Activated CD8-positive, alpha-beta T cell treated with anti-CD3 and anti-CD28 coated beads, Interleukin-2, amount 10 ng/mL, durations not matched to agents 7 days and 5 days (primary cell): Measurements from ENCODE around the gene NRF1. TPM values are rescaled to one million over a fixed set of nuclear protein-coding genes. Genes with fewer than 3 reads are reported as not detected.
"Not testable (repeated sequence)": the region's sequence is repeated elsewhere in the genome, so short reads cannot be mapped to it uniquely, and the experiment has no call there.

Experiments used
- ATAC-seq: fragments of 150-1000 bp; cut with Tn5 transposase; one replicate; pipeline ENCODE4 v1.10.0; 2021; ENCODE audit warnings: moderate library complexity
- CTCF ChIA-PET: fragments of 350-600 bp; sonication (Branson Sonifier 250); formaldehyde crosslinking; loops from one replicate; lab custom pipeline; 2021; ENCODE audit warnings: antibody characterized with exemption; lab: Charles Lee
- POLR2A ChIA-PET: fragments of 350-600 bp; sonication (Branson Sonifier 250); formaldehyde crosslinking; loops from one replicate; lab custom pipeline; 2021; ENCODE audit warnings: antibody characterized with exemption; lab: Charles Lee
- DNase-seq: peaks from one replicate; pipeline ENCODE4 v3.0.0-alpha.2; 2020
- H3K27ac Mint-ChIP-seq: one replicate; pipeline ENCODE4 v1.8.0; 2021; ENCODE audit warnings: mild to moderate bottlenecking, mixed read lengths
- H3K27me3 Mint-ChIP-seq: one replicate; pipeline ENCODE4 v1.8.0; 2021; ENCODE audit warnings: low read depth, mixed read lengths
- H3K36me3 Mint-ChIP-seq: one replicate; pipeline ENCODE4 v1.8.0; 2021; ENCODE audit warnings: low read depth, mixed read lengths
- H3K4me1 Mint-ChIP-seq: one replicate; pipeline ENCODE4 v1.8.0; 2021; ENCODE audit warnings: low read depth, mixed read lengths
- H3K4me3 Mint-ChIP-seq: one replicate; pipeline ENCODE4 v1.8.0; 2021; ENCODE audit warnings: mild to moderate bottlenecking, mixed read lengths
- H3K9me3 Mint-ChIP-seq: one replicate; pipeline ENCODE4 v1.8.0; 2022; ENCODE audit warnings: mixed read lengths; ENCODE audit not compliant: insufficient read depth
- total RNA-seq, 2 experiments: library from RNA; stranded (reverse); gene quantifications; one replicate each; pipeline ENCODE4 v1.2.3, GENCODE V29; 2021

Gene NRF1
- total RNA-seq, 2 experiments from 2014 or later: 28.1 to 30.0 TPM

DNA sequence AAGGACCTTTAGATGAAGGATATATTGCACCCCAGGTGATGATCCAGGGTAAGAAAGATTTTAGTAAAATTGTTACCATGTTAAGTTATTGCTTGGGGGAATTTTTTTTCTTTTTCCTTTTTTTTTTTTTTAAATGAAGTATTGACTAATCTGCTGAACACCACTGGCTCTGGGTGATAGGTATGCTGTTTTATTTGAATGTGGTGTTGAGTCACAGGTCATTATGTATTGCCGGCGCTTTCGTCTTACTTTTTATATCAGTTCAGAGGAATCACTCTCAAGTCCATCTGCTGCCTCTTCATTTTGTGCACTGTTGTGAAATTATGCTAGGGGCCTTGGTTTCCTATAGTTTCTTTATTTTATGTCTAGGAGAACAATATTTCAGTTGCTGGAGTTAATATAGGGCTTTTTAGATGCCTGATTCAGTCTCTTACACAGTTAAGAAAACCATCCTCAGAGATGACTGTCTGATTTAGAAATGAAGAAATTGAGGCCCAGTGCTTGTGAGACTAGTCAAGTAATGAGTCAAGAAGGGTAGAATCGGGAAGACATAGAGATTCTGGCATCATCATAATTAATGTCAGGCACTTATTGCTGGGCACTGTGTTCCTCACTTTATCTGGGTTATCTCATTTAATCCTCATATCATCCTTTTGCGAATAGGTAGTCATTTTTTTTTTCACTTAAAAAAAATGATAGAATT is 38.7 kb downstream of the NRF1 start:
- ATAC-seq: no peak
- H3K4me3 Mint-ChIP-seq: no peak overlapping the region

DNA sequence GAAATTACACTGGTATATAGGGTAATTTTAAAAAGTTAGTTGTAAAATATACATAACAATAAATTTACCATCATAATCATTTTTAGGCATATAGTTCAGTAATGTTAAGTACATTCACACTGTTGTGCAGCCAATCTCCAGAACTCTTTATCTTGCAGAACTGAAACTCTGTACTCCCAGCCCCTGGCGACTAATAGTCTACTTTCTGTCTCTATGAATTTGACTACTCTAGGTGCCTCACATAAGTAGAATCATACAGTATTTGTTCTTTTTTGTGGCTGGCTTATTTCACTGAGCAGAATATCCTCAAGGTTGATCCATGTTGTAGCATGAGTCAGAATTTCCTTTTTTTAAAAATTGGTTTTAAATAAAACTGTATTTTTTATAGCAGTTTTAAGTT is 41.4 kb downstream of the NRF1 start:
- POLR2A ChIA-PET: no interaction called here
- no peak for ATAC-seq
- Mint-ChIP-seq H3K9me3 (no peaks in the 10 kb centered on the region), H3K27ac (no peak overlapping the region), H3K4me3 (no peak overlapping the region), H3K4me1 (peaks cover 9% of the 10 kb centered on the region), H3K36me3 (peaks cover 19% of the 10 kb centered on the region), H3K27me3 (no peaks in the 10 kb centered on the region)
- no peak for DNase-seq
- CTCF ChIA-PET: no interaction called here

More for the DNA sequence above, 38.7 kb downstream of the NRF1 start:
- Mint-ChIP-seq H3K27me3 (no peaks in the 10 kb centered on the region), H3K36me3 (peaks cover 11% of the 10 kb centered on the region), H3K27ac (no peak overlapping the region), H3K4me1 (peaks cover 9% of the 10 kb centered on the region), H3K9me3 (no peaks in the 10 kb centered on the region)
- no peak for DNase-seq
- POLR2A ChIA-PET: no interaction called here
- CTCF ChIA-PET: interaction anchor here (0.8 to 1.2 kb wide), 3 partner anchors 12 to 307 kb away, joined by 3 to 4 read pairs (median 3); no protein-coding TSS in a partner anchor

DNA sequence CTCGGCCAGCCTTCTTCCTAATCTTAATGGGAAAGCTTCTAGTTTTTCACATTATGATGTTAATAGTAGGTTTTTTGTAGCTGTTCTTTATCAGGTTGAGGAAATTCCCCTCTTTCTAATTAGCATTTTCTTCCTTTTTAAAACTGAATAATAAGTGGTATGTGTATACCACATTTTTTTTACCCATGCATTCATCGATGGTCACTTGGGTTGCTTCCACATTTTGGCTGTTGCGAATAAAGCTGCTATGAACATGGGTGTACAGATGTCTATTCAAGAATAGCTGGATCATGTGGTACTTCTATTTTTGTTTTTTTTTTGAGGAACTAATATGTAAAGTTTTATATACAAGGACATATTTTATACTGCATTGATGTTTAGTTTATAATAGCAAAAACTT is 44.3 kb downstream of the NRF1 start:
- Mint-ChIP-seq H3K4me3 (no peak overlapping the region), H3K36me3 (peaks cover 38% of the 10 kb centered on the region), H3K9me3 (no peaks in the 10 kb centered on the region), H3K27me3 (no peaks in the 10 kb centered on the region), H3K27ac (no peak overlapping the region), H3K4me1 (no peaks in the 10 kb centered on the region)
- ChIA-PET CTCF (interaction anchor here (1.0 to 1.1 kb wide), 2 partner anchors 8 to 169 kb away, joined by 3 to 4 read pairs; no protein-coding TSS in a partner anchor), POLR2A (interaction anchor here (1.0 kb wide), 1 partner anchor 44 kb away, joined by 3 read pairs; the partner anchor contains the start of gene NRF1)
- ATAC-seq: no peak
- no peak for DNase-seq

DNA sequence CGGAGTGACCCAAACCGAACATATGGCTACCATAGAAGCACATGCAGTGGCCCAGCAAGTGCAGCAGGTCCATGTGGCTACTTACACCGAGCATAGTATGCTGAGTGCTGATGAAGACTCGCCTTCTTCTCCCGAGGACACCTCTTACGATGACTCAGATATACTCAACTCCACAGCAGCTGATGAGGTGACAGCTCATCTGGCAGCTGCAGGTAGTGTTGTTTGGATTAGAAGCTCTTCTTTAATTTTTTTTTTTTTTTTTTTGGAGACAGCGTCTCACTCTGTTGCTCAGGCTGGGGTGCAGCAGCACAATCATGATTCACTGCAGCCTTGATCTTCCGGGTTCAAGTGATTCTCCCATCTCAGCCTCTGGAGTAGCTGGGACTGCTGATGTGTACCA is 45.8 kb downstream of the NRF1 start:
- ChIA-PET POLR2A (no interaction called here), CTCF (no interaction called here)
- ATAC-seq: no peak
- H3K4me3 Mint-ChIP-seq: no peak overlapping the region
- no peaks in the 10 kb centered on the region for H3K4me1 Mint-ChIP-seq
- peaks cover 13% of the 10 kb centered on the region for H3K9me3 Mint-ChIP-seq
- H3K27ac Mint-ChIP-seq: no peak overlapping the region
- DNase-seq: no peak
- H3K27me3 Mint-ChIP-seq: no peaks in the 10 kb centered on the region
- peaks cover 51% of the 10 kb centered on the region for H3K36me3 Mint-ChIP-seq

DNA sequence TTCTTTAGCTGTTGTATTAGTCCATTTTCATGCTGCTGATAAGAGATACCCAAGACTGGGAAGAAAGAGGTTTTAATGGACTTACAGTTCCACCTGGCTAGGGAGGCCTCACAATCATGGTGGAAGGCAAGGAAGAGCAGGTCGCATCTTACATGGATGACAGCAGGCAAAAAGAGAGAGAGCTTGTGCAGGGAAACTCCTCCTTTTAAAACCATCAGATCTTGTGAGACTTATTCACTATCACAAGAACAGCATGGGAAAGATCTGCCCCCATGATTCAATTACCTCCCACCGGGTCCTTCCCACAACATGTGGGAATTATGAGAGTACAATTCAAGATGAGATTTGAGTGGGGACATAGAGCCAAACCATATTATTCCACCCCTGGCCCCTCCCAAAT is 48.4 kb downstream of the NRF1 start:
- H3K27me3 Mint-ChIP-seq, DNase-seq, H3K4me1 Mint-ChIP-seq, POLR2A ChIA-PET, H3K4me3 Mint-ChIP-seq, CTCF ChIA-PET, ATAC-seq, H3K27ac Mint-ChIP-seq: not testable (repeated sequence)
- Mint-ChIP-seq H3K36me3 (peaks cover 59% of the 10 kb centered on the region), H3K9me3 (peaks cover 14% of the 10 kb centered on the region)

DNA sequence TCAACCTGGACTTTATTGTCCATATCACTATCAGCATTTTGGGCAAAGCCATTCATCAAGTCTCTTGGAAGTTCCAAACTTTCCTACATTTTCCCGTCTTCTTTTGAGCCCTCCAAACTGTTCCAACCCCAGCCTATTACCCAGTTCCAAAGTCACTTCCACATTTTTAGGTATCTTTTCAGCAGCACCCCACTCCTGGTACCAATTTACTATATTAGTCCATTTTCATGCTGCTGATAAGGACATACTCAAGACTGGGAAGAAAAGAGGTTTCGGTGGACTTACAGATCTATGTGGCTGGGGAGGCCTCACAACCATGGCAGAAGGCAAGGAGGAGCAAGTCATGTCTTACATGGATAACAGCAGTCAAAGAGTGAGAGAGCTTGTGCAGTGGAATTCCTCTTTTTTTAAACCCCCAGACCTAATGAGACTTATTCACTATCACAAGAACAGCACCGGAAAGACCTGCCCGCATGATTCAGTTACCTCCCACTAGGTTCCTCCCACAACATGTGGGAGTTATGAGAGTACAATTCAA is 50.2 kb downstream of the NRF1 start:
- ChIA-PET CTCF (interaction anchor here (1.8 kb wide), 1 partner anchor 163 kb away, joined by 6 read pairs; no protein-coding TSS in a partner anchor), POLR2A (no interaction called here)
- no peaks in the 10 kb centered on the region for H3K27me3 Mint-ChIP-seq
- H3K27ac Mint-ChIP-seq: no peak overlapping the region
- ATAC-seq: no peak
- no peak for DNase-seq
- no peak overlapping the region for H3K4me3 Mint-ChIP-seq
- H3K36me3 Mint-ChIP-seq: peaks cover 59% of the 10 kb centered on the region
- peaks cover 14% of the 10 kb centered on the region for H3K9me3 Mint-ChIP-seq
- H3K4me1 Mint-ChIP-seq: peaks cover 3% of the 10 kb centered on the region

DNA sequence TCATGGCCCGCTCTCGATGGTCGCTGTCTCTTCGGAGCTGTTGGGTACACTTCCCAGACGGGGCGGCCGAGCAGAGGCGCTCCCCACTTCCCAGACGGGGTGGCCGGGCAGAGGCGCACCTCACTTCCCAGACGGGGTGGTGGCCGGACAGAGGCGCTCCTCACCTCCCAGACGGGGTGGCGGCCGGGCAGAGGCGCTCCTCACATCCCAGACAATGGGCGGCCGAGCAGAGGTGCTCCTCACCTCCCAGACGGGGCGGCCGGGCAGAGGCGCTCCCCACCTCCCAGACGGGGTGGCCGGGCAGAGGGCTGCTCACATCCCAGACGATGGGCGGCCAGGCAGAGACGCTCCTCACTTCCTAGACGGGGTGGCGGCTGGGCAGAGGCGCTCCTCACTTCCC is 51.7 kb downstream of the NRF1 start:
- H3K27me3 Mint-ChIP-seq, H3K27ac Mint-ChIP-seq, POLR2A ChIA-PET, CTCF ChIA-PET, ATAC-seq, H3K4me3 Mint-ChIP-seq, DNase-seq, H3K4me1 Mint-ChIP-seq: not testable (repeated sequence)
- Mint-ChIP-seq H3K36me3 (peaks cover 51% of the 10 kb centered on the region), H3K9me3 (peaks cover 14% of the 10 kb centered on the region)

DNA sequence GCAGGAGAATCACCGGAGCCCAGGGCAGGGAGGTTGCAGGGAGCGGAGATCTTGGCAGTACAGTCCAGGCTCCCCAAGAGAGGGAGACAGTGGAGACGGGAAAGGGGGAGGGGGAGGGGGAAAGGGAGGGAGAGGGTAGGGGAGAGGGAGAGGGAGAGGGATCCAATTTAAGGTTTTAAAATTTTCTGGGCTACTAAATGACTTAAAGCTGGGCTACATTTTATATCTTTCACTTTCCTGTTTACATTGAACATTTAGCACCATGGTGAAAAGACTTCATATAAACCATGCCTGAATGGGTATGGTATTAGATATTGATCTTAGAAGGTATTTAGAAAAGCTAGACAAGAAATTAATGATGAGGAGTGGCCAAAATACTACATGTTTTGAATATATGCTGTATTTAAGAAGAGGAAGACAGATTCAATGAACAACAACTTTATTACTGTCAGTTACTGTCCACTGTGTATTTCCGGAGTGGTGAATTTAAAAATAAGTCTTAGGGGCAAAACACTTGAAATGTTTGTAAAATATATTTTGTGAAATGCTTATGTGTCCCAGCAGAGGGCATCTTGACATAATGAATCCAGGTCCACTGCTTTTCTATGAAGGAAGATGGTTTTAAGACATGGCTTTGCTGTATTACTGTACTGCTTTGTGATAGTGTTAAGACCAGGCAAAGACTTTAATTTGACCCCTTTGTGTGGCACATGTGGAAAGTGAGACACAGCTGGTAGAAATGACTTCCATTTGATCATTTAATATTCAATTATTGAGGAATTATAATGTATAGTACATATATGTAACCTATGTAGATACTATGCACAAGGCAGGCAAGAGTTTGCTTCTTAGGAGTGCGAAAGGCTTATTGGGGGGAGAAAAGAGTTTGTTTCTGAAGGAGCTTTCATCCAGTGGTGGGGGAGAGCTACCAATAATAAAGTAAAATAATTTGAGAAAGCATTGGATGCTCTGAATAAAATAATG is 52.8 kb downstream of the NRF1 start:
- Mint-ChIP-seq H3K36me3 (peaks cover 42% of the 10 kb centered on the region), H3K27me3 (no peaks in the 10 kb centered on the region), H3K4me1 (peaks cover 3% of the 10 kb centered on the region), H3K27ac (no peak overlapping the region), H3K9me3 (peaks cover 14% of the 10 kb centered on the region), H3K4me3 (no peak overlapping the region)
- ATAC-seq: peak; percentile 51
- DNase-seq: peak; percentile 23
- CTCF ChIA-PET: interaction anchor here (1.0 to 2.0 kb wide), 7 partner anchors 11 to 297 kb away, joined by 3 to 14 read pairs (median 4); no protein-coding TSS in a partner anchor
- POLR2A ChIA-PET: interaction anchor here (0.6 kb wide), 1 partner anchor 128 kb away, joined by 3 read pairs; no protein-coding TSS in a partner anchor

DNA sequence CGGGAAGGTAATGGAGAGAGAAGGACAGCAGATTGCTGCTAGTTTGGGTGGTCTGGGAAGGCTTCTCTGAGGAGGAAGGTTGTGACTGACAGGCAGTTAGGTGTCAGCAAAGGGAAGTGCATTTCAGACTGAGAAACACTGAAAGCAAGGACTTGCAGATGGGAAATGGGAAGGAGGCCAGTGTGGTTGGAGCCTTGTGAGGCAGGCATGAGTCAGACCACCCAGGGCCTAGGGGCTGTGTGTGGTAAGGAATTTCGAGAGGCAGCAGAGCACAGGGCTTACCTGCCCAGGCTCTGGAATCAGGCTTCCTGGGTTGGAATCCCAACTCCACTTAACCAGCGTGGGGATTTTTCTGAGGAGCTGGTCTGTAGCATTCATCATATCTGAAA is 53.5 kb downstream of the NRF1 start:
- Mint-ChIP-seq H3K4me1 (peaks cover 3% of the 10 kb centered on the region), H3K36me3 (peaks cover 35% of the 10 kb centered on the region), H3K27me3 (no peaks in the 10 kb centered on the region), H3K9me3 (peaks cover 14% of the 10 kb centered on the region), H3K27ac (no peak overlapping the region), H3K4me3 (no peak overlapping the region)
- ChIA-PET CTCF (interaction anchor here (1.0 to 2.0 kb wide), 5 partner anchors 10 to 297 kb away, joined by 3 to 14 read pairs (median 4); no protein-coding TSS in a partner anchor), POLR2A (interaction anchor here (0.6 kb wide), 1 partner anchor 127 kb away, joined by 3 read pairs; no protein-coding TSS in a partner anchor)
- DNase-seq (no peak), ATAC-seq (no peak)

DNA sequence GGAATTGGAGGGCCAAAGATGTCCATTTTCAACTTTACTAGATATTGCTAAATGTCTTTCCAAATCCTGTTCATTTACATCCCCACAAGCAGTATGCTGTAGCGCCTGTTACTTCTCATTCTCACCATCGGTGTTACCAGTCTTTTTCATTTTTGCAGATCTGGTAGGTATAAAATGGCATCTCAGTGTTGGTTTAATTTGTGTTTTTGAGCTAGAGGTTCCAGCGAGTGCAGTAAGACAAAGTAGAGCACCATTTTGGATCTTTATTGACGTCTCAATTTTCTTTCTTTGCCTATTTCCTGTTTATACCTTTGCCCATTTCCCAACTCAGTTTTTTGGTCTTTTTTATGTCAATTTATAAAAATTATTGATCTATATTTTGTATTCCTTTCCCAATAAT is 55.6 kb downstream of the NRF1 start:
- CTCF ChIA-PET: interaction anchor here (1.2 to 2.5 kb wide), 2 partner anchors 32 to 158 kb away, joined by 3 to 8 read pairs; no protein-coding TSS in a partner anchor
- ATAC-seq (no peak), DNase-seq (no peak)
- H3K4me3 Mint-ChIP-seq: no peak overlapping the region
- peaks cover 15% of the 10 kb centered on the region for H3K36me3 Mint-ChIP-seq
- peaks cover 4% of the 10 kb centered on the region for H3K9me3 Mint-ChIP-seq
- POLR2A ChIA-PET: no interaction called here
- H3K4me1 Mint-ChIP-seq: peaks cover 3% of the 10 kb centered on the region
- H3K27me3 Mint-ChIP-seq: no peaks in the 10 kb centered on the region
- no peak overlapping the region for H3K27ac Mint-ChIP-seq

DNA sequence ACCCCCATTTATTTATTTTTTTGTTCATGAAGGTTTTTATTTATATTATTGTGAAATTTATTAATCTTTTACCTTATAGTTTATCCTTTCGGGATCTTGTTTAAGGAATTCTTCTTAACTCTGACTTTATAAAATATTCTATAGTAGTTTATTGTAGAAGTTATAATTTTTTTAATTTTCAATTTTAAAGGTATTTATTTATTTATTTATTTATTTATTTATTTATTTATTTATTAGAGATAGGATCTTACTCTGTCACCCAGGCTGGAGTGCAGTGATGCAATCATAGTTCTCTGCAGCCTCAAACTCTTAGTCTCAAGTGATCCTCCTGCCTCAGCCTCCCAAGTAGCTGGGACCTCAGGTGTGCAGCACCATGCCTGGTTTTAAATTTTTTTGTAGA is 56.0 kb downstream of the NRF1 start:
- Mint-ChIP-seq H3K27me3 (no peaks in the 10 kb centered on the region), H3K9me3 (no peaks in the 10 kb centered on the region), H3K4me1 (peaks cover 3% of the 10 kb centered on the region), H3K4me3 (no peak overlapping the region), H3K36me3 (peaks cover 11% of the 10 kb centered on the region), H3K27ac (no peak overlapping the region)
- ChIA-PET POLR2A (no interaction called here), CTCF (interaction anchor here (1.2 to 2.5 kb wide), 2 partner anchors 33 to 158 kb away, joined by 3 to 8 read pairs; no protein-coding TSS in a partner anchor)
- ATAC-seq (no peak), DNase-seq (no peak)
